HG03460 (cell line): Measurements from ENCODE around the gene ARRB2.

Experiments
- ATAC-seq: cut with Tn5 transposase; IDR thresholded peaks from one replicate; pipeline ENCODE4 v1.9.1; 2021; ENCODE audit not compliant: unreplicated experiment

The ARRB2 gene

GRCh38 chr17:4724650-4725049 is 14.2 kb downstream of the ARRB2 start:
- ATAC-seq: no peak

- no peak for ATAC-seq
Observed at GRCh38 chr17:4725646-4726310, 15.3 kb downstream of the ARRB2 start.

DNA sequence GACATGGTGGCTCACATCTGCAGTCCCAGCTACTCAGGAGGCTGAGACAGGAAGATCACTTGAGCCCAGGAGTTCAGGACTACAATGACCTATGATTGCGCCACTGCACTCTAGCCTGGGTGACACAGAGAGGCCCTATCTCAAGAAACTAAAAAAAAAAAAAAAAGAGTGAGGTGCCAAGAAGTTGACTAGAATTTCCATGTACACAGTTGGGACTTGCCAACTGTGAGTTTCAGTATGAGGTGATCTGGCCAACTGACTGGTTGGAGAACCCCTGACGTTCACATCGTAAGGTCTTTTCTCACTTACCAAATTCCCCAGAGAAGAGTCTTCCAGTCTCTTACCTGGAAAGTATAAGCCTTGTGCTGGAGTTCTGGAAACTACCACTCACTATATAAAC is 17.7 kb downstream of the ARRB2 start:
- ATAC-seq: no peak

GRCh38 chr17:4733073-4733531 is 22.7 kb downstream of the ARRB2 start:
- ATAC-seq: no peak

GRCh38 chr17:4734857-4735475 is 24.5 kb downstream of the ARRB2 start:
- no peak for ATAC-seq

GRCh38 chr17:4735876-4736651 is 25.6 kb downstream of the ARRB2 start:
- no peak for ATAC-seq

GRCh38 chr17:4738136-4739121 is 28.0 kb downstream of the ARRB2 start:
- ATAC-seq: no peak

GRCh38 chr17:4739122-4740024 is 28.9 kb downstream of the ARRB2 start, which contains the start of the genes CXCL16 and ZMYND15:
Gene CXCL16, minus strand, starts transcription at chr17:4739928. Its CDS starts 589 bp downstream, at chr17:4739339.
Gene ZMYND15, plus strand, starts transcription at chr17:4739833. Its CDS starts 716 bp downstream, at chr17:4740549.
- ATAC-seq: no peak

GRCh38 chr17:4740025-4740351 is 29.6 kb downstream of the ARRB2 start:
- no peak for ATAC-seq

DNA sequence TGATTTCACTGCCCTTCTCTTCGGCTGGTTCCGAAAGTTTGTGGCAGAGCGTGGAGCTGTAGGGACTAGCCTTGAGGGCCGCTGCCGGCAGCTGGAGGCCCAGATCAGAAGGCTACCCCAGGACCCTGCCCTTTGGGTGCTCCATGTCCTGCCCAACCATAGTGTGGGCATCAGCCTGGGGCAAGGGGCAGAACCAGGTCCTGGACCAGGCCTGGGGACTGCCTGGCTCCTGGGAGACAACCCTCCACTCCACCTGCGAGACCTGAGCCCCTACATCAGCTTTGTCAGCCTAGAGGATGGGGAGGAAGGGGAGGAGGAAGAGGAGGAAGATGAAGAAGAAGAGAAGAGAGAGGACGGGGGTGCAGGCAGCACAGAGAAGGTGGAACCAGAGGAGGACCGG is 30.2 kb downstream of the ARRB2 start:
- no peak for ATAC-seq

GRCh38 chr17:4741544-4741943 is 31.1 kb downstream of the ARRB2 start:
- no peak for ATAC-seq

GRCh38 chr17:4742133-4742532 is 31.7 kb downstream of the ARRB2 start:
- ATAC-seq: no peak

- no peak for ATAC-seq
Observed at GRCh38 chr17:4742629-4743028, 32.2 kb downstream of the ARRB2 start.

GRCh38 chr17:4743216-4743615 is 32.8 kb downstream of the ARRB2 start:
- ATAC-seq: no peak

DNA sequence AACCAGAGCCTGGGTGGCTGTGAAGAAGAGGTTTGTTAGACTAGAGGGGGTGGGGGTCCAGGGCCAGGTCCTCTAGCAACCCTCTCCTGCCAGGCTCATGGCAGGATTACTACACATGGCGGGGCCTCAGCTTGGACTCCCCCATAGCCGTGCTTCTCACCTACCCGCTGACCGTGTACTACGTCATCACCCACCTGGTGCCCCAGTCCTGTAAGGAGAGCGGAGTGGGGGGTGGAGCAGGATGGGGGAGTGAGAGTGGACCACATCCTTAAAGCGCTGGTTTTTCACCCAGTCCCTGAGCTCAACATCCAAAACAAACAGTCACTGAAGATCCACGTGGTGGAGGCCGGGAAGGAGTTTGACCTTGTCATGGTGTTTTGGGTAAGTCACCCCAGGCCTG is 33.5 kb downstream of the ARRB2 start:
- ATAC-seq: no peak

DNA sequence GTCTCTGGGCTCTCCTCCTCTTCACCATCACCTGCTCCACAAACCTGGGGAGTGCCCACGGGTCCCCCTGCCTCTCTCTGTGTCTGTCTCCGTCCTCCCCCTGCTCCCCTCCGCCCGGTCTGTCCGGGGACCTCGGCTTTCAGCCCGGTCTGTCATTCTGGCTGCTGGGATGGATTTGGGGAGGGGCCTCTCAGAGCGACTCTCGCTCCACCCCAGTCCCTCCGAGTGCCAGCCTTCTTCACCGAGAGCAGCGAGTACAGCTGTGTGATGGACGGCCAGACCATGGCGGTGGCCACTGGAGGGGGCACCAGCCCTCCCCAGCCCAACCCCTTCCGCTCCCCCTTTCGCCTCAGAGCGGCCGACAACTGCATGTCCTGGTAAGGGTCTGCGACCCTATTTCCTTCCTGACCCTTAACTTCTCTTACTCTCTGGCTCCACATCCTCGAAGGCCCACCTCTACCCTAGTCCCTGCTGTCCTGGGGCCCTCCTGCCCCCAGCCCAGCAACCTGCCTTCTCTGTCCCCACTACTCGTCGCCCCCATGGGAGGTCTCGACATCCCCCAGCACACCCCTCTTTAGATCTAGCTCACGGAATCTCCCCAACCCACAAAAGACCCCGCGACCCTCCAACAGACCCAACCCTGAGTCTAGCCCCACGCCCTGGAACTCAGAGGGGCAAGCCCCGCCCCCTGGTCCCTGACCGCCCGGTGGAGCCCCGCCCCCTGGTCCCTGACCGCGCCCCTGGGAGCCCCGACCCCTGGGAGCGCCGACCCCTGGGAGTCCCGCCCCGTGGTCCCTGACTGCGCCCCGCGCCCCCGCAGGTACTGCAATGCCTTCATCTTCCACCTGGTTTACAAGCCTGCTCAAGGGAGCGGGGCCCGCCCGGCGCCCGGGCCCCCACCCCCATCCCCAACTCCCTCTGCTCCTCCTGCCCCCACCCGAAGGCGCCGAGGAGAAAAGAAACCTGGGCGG is 34.9 kb downstream of the ARRB2 start:
- ATAC-seq: no peak

- ATAC-seq: no peak
Observed at GRCh38 chr17:4747847-4748246, 37.4 kb downstream of the ARRB2 start.

DNA sequence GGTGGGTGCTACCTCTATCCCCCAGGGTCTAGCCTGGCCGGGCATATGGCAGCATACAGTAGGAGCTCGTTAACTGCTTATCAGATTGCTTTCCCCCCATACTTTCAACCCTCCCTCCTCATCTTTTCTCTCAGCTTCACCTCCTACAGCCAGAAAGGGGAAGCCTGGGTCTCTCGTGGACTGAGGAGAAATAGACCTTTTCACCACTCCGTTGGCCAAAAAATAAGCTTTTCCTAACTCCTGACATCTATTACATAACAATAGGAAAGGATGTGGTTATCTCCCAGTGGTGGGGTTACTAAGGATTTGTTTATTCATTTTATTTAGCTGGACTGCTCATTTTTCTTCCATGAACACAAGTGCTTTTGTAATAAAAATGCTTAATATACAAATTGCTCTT is 38.3 kb downstream of the ARRB2 start:
- ATAC-seq: no peak

DNA sequence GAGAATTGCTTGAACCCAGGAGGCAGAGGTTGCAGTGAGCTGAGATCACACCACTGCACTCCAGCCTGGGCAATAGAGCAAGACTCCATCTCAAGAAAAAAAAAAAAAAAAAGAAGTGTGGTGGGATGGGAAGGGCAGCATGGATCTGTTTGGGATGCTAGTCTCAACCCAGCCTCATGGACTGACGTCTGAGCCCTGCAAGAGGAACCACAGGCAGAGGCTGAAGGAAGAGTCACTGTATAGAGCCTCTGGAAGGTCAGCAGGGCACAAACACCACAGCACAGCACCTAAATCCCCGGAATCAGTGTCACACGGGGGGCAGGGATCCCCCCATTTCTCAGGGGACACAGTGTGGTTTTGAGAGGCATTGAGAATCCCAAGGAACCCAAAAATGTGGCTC is 40.2 kb downstream of the ARRB2 start:
- ATAC-seq: no peak
